GM19099 (cell line): ENCODE results near the gene SLC35A5.

Experiments
- POLR2A ChIP-seq: IDR thresholded peaks from 3 replicates; pipeline ENCODE4 v1.6.1; 2011; ENCODE audit warnings: low read depth; ENCODE audit not compliant: insufficient read length; ENCODE audit errors: extremely low read depth

SLC35A5 gene

GRCh38 chr3:112633757-112634156 lies 71.9 kb downstream of the SLC35A5 start:
- no peak for TF ChIP-seq POLR2A

GRCh38 chr3:112634786-112635541 lies 73.1 kb downstream of the SLC35A5 start:
- no peak for TF ChIP-seq POLR2A
